Immature natural killer cell (primary cell): ENCODE measurements around the gene HUWE1. TPM values are rescaled to one million over a fixed set of nuclear protein-coding genes. Genes with fewer than 3 reads are reported as not detected.
"Not testable (repeated sequence)": the region's sequence is repeated elsewhere in the genome, so short reads cannot be mapped to it uniquely, and the experiment has no call there.

ENCODE experiments used
- DNase-seq, 3 donors: peaks; one replicate each; pipeline ENCODE4 v3.0.0; 2022; ENCODE audit warnings: mixed read lengths in 1 of 3
- H3K27ac Mint-ChIP-seq, 6 donors: one replicate each; pipeline ENCODE4 v1.8.0; 2020; ENCODE audit warnings: mixed read lengths in 6 of 6, mild to moderate bottlenecking in 5 of 6, inconsistent platforms in 4 of 6, moderate library complexity in 3 of 6
- H3K27me3 Mint-ChIP-seq, 3 donors: one replicate each; pipeline ENCODE4 v1.8.0; 2020 to 2021; ENCODE audit warnings: low read depth in 3 of 3, mild to moderate bottlenecking in 3 of 3, mixed read lengths in 3 of 3, moderate library complexity in 3 of 3, inconsistent platforms in 1 of 3
- H3K36me3 Mint-ChIP-seq, 3 donors: one replicate each; pipeline ENCODE4 v1.8.0; 2020; ENCODE audit warnings: mixed read lengths in 3 of 3, inconsistent platforms in 2 of 3, mild to moderate bottlenecking in 2 of 3
- H3K4me1 Mint-ChIP-seq, 2 donors: one replicate each; pipeline ENCODE4 v1.8.0; 2020; ENCODE audit warnings: inconsistent platforms in 2 of 2, mild to moderate bottlenecking in 2 of 2, mixed read lengths in 2 of 2, moderate library complexity in 1 of 2
- H3K4me3 Mint-ChIP-seq, 5 donors: one replicate each; pipeline ENCODE4 v1.8.0; 2020; ENCODE audit warnings: mild to moderate bottlenecking in 5 of 5, mixed read lengths in 5 of 5, inconsistent platforms in 3 of 5, moderate library complexity in 3 of 5
- H3K9me3 Mint-ChIP-seq, 6 donors: one replicate each; pipeline ENCODE4 v1.8.0; 2020; ENCODE audit warnings: mild to moderate bottlenecking in 6 of 6, mixed read lengths in 6 of 6, inconsistent platforms in 4 of 6, moderate library complexity in 3 of 6
- polyA plus RNA-seq, 3 donors: library from polyadenylated mRNA; unstranded; fragments of 300-500 nt; fragmentation: Illumina TruSeq; gene quantifications; one replicate each; pipeline ENCODE4 v1.2.3, GENCODE V29; 2021

HUWE1 gene, protein sequence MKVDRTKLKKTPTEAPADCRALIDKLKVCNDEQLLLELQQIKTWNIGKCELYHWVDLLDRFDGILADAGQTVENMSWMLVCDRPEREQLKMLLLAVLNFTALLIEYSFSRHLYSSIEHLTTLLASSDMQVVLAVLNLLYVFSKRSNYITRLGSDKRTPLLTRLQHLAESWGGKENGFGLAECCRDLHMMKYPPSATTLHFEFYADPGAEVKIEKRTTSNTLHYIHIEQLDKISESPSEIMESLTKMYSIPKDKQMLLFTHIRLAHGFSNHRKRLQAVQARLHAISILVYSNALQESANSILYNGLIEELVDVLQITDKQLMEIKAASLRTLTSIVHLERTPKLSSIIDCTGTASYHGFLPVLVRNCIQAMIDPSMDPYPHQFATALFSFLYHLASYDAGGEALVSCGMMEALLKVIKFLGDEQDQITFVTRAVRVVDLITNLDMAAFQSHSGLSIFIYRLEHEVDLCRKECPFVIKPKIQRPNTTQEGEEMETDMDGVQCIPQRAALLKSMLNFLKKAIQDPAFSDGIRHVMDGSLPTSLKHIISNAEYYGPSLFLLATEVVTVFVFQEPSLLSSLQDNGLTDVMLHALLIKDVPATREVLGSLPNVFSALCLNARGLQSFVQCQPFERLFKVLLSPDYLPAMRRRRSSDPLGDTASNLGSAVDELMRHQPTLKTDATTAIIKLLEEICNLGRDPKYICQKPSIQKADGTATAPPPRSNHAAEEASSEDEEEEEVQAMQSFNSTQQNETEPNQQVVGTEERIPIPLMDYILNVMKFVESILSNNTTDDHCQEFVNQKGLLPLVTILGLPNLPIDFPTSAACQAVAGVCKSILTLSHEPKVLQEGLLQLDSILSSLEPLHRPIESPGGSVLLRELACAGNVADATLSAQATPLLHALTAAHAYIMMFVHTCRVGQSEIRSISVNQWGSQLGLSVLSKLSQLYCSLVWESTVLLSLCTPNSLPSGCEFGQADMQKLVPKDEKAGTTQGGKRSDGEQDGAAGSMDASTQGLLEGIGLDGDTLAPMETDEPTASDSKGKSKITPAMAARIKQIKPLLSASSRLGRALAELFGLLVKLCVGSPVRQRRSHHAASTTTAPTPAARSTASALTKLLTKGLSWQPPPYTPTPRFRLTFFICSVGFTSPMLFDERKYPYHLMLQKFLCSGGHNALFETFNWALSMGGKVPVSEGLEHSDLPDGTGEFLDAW (N-terminal part only)
- 10 to 100 TPM in 1 of 3 donors, 1 to 10 TPM in 2; 4.2 to 22.4 (median 4.6) TPM for polyA plus RNA-seq

DNA sequence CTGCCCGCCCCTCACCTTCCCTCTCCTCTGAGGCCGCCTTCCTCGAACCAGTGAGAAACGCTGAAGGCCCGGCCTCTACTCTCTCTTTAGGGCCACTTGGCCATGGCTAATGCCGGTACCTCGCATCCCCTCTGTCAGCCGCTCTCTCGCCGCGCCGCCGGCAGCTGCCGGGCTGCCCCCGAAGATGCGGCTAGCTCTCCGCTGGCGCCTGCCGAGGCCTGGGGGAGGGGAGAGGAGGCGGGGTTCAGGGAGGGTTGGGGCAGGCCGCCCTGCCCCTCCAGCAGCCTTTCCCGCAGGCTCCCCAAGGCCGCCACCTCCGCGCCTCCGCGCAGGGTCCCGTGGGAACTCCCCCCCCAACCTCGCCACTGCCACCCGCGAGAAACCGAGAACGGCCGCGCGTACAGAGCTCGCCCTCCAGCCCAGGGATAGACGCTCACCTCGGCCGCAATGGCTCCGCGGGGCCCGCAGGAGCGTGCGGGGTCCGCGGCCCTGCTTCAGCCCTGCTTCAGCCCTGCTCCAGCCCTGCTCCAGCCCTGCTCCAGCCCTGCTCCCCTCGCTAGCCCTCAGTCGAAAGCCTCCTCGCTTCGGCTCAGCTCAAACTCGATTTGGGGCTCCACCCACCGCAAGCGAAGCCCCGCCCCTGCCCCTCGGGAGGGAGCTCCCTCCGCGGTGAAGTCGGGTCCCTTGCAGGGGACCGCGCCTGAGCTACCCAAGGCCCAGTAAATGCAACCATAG, at the start of gene HUWE1:
Gene HUWE1 (minus strand): TSS at position 569 of the 735 bp plus-strand sequence. CDS start 32,612 bp downstream, outside the sequence.
- Mint-ChIP-seq H3K27me3 (peaks cover 7 to 18% (median 13%) of the 10 kb centered on the region in 3 donors), H3K4me1 (peaks cover 35 to 42% of the 10 kb centered on the region in 2 donors), H3K9me3 (no peaks in the 10 kb centered on the region), H3K36me3 (no peaks in the 10 kb centered on the region), H3K27ac (peak within 1 kb of the TSS; percentile 85 to 98 (median 91)), H3K4me3 (peak within 1 kb of the TSS; percentile 84 to 97 (median 90))
- peak; percentile 75 to 77 (median 76) for DNase-seq

DNA sequence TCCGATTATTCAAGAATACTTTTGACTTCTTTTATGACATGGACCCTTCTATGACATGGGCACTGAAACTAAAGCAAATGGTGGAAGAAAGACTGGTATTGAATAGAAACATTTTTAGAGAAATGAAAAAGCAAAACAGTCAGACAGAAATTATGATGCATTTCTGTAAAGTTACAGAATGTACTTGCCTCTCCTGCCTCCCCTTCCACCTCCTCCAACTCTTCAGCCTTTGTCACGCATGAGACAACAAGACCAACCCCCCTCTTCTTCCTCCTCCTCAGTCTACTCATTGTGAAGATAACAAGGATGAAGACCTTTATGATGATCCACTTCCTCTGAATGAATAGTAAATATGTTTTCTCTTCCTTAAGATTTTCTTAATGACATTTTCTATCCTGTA, 46.3 kb upstream of the HUWE1 start:
- Mint-ChIP-seq H3K4me3 (no peak overlapping the region), H3K36me3 (peaks cover 0 to 9% (median 0%) of the 10 kb centered on the region in 3 donors), H3K9me3 (no peaks in the 10 kb centered on the region), H3K27me3 (peaks cover 0 to 3% (median 0%) of the 10 kb centered on the region in 3 donors), H3K27ac (no peak overlapping the region), H3K4me1 (peaks cover 0 to 1% of the 10 kb centered on the region in 2 donors)
- DNase-seq: no peak

DNA sequence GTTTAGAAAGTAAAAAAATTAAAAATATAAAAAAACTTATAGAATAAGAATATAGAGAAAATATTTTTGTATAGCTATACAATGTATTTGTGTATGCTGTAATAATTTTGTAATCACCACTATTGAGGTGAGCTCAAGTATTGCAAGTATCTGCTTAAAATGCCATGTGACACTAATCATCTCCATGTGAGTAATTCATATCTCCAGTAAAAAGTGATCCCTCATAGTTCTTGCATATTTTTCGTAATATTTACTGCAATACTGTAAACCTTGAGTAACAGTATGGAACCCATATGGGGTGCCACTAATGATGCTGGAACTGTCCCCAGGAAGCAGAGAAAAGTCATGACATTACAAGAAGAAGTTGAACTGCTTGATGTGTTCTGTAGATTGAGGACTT, 43.2 kb upstream of the HUWE1 start:
- H3K4me1 Mint-ChIP-seq: peaks cover 0 to 1% of the 10 kb centered on the region in 2 donors

DNA sequence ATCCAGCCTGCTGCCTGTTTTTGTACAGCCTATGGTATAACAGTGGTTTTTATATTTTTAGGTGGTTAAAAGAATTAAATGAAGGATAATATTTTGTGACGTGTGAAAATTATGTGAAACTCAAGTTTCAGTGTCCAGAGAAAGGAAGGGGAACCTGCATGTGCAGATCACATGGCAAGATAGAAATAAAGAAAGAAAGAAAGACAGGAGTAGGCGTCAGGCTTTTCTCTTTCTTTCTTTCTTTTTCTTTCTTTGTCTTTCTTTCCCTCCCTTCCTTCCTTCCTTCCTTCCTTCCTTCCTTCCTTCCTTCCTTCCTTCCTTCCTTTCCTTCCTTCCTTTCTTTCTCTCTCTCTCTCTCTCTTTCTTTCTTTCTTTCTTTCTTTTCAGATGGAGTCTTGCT, 42.0 kb upstream of the HUWE1 start:
- Mint-ChIP-seq H3K9me3 (no peaks in the 10 kb centered on the region), H3K36me3 (no peaks in the 10 kb centered on the region), H3K27ac (no peak overlapping the region), H3K4me3 (no peak overlapping the region), H3K4me1 (peaks cover 0 to 1% of the 10 kb centered on the region in 2 donors), H3K27me3 (peaks cover 0 to 3% (median 0%) of the 10 kb centered on the region in 3 donors)
- DNase-seq: no peak

More for the DNA sequence above, 43.2 kb upstream of the HUWE1 start:
- H3K27me3 Mint-ChIP-seq: peaks cover 0 to 3% (median 0%) of the 10 kb centered on the region in 3 donors
- H3K27ac Mint-ChIP-seq: no peak overlapping the region
- no peaks in the 10 kb centered on the region for H3K9me3 Mint-ChIP-seq
- no peak overlapping the region for H3K4me3 Mint-ChIP-seq
- no peak for DNase-seq
- no peaks in the 10 kb centered on the region for H3K36me3 Mint-ChIP-seq

DNA sequence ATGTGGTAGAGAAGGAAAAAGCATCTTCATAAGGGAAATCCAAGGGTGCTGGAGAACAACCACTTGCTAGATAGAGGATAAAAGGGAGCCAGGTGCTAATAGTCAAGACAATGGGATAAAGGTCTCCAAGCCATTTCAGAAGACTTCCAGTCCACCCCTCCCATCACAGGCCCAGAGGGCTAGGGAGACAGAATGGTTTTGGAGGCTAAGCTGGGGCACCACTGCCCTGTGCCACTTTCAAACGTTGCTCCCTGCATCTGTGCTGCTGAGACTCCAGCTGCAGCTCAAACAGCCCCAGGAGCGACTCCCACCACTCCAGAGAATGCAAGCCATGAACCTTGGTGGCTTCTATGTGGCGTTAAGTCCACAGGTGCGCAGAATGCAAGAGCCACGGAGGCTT, 38.4 kb upstream of the HUWE1 start:
- Mint-ChIP-seq H3K4me3 (no peak overlapping the region), H3K27ac (no peak overlapping the region), H3K36me3 (no peaks in the 10 kb centered on the region), H3K27me3 (peaks cover 0 to 2% (median 0%) of the 10 kb centered on the region in 3 donors), H3K9me3 (no peaks in the 10 kb centered on the region), H3K4me1 (peaks cover 0 to 1% of the 10 kb centered on the region in 2 donors)
- DNase-seq: no peak

DNA sequence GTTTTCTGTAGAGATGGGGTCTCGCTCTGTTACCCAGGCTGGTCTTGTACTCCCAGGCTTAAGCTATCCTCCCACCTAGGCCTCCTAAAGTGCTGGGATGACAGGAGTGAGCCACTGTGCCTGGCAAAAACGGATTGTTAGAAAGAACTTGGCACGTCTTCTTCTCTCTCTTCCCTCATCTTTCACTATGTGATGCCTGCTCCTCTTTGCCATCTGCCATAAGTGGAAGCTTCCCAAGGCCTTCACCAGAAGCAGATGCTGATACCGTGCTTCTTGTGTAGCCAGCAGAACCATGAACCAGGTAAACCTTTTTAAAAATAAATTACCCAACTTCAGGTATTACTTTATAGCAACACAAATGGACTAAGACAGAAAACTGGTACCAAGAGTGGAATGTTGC, 36.9 kb upstream of the HUWE1 start:
- no peak for DNase-seq
- H3K36me3 Mint-ChIP-seq: no peaks in the 10 kb centered on the region
- no peak overlapping the region for H3K27ac Mint-ChIP-seq
- peaks cover 0 to 2% (median 0%) of the 10 kb centered on the region in 3 donors for H3K27me3 Mint-ChIP-seq
- H3K4me3 Mint-ChIP-seq: no peak overlapping the region
- peaks cover 0 to 2% of the 10 kb centered on the region in 2 donors for H3K4me1 Mint-ChIP-seq
- H3K9me3 Mint-ChIP-seq: no peaks in the 10 kb centered on the region

DNA sequence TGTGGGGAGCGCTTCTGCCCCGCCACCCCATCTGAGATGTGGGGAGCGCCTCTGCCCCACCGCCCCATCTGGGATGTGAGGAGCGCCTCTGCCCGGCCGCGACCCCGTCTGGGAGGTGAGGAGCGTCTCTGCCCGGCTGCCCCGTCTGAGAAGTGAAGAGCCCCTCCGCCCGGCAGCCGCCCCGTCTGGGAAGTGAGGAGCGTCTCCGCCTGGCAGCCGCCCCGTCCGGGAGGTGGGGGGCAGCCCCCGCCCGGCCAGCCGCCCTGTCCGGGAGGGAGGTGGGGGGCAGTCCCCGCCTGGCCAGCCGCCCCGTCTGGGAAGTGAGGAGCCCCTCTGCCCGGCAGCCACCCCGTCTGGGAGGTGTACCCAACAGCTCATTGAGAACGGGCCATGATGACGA, 35.1 kb upstream of the HUWE1 start:
- H3K4me3 Mint-ChIP-seq, H3K27ac Mint-ChIP-seq, H3K27me3 Mint-ChIP-seq, DNase-seq, H3K9me3 Mint-ChIP-seq, H3K36me3 Mint-ChIP-seq: not testable (repeated sequence)
- peaks cover 9 to 16% of the 10 kb centered on the region in 2 donors for H3K4me1 Mint-ChIP-seq

DNA sequence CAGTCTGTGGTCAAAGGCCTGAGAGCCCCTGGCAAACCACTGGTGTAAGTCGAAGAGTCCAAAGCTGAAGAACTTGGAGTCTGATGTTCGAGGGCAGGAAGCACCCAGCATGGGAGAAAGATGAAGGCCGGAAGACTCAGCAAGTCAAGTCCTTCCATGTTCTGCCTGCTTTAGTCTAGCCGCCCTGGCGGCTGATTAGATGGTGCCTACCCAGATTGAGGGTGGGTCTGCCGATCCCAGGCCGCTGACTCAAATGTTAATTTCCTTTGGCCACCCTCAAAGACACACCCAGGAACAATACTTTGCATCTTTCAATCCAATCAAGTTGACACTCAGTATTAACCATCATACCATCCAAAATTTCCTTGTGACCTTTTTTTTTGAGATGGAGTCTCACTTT, 33.1 kb upstream of the HUWE1 start:
- not testable (repeated sequence) for H3K27me3 Mint-ChIP-seq, H3K4me3 Mint-ChIP-seq, H3K9me3 Mint-ChIP-seq, H3K36me3 Mint-ChIP-seq, H3K27ac Mint-ChIP-seq, DNase-seq
- H3K4me1 Mint-ChIP-seq: peaks cover 29 to 36% of the 10 kb centered on the region in 2 donors

DNA sequence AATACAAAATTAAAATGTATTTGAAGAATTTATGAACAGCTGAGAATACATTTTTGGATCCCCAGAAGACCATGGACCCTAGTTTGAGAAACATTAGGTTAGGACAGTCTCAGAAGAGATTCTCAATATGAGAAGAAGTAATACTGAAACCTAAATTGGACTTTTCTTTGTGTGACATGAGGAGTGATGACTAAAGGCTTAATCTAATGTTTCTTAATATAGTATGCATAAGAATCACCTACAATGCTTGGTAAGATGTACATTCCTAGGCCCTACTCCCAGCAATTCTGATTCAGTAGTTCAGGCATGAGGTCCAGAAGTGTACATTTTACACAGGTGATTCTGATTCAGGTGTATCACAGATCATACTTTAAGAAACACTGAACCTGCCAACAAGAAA, 31.6 kb upstream of the HUWE1 start:
- no peak overlapping the region for H3K4me3 Mint-ChIP-seq
- no peaks in the 10 kb centered on the region for H3K36me3 Mint-ChIP-seq
- DNase-seq: no peak
- H3K27ac Mint-ChIP-seq: peak overlapping the region in 3 of 6 donors; percentile 7 to 73 (median 51)
- peaks cover 45 to 50% of the 10 kb centered on the region in 2 donors for H3K4me1 Mint-ChIP-seq
- H3K27me3 Mint-ChIP-seq: peaks cover 2 to 7% (median 3%) of the 10 kb centered on the region in 3 donors
- no peaks in the 10 kb centered on the region for H3K9me3 Mint-ChIP-seq

DNA sequence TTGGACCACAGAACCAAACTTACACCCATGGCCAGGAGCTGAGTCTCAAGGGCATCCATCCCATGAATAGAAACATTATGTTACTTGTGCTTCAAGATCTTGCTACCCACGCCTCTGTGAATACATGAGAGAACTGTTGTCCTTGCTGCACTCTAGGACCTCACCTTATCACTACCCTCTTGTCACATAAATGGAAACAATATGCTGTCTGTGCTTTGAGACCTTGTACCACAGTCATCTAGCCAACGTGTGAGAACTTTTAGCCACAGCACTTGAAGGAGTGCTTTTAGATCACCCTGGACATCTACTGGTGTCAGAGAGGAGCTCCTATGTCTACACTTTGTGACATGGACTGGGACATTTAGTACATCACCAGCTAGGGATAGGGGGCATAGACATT, 30.7 kb upstream of the HUWE1 start:
- Mint-ChIP-seq H3K27ac (peak overlapping the region; percentile 97 to 99 (median 99)), H3K9me3 (no peaks in the 10 kb centered on the region), H3K27me3 (peaks cover 2 to 7% (median 3%) of the 10 kb centered on the region in 3 donors), H3K4me1 (peaks cover 45 to 50% of the 10 kb centered on the region in 2 donors), H3K4me3 (peak overlapping the region; percentile 36 to 86 (median 71)), H3K36me3 (no peaks in the 10 kb centered on the region)
- peak in 1 of 3 donors; percentile 30 for DNase-seq

DNA sequence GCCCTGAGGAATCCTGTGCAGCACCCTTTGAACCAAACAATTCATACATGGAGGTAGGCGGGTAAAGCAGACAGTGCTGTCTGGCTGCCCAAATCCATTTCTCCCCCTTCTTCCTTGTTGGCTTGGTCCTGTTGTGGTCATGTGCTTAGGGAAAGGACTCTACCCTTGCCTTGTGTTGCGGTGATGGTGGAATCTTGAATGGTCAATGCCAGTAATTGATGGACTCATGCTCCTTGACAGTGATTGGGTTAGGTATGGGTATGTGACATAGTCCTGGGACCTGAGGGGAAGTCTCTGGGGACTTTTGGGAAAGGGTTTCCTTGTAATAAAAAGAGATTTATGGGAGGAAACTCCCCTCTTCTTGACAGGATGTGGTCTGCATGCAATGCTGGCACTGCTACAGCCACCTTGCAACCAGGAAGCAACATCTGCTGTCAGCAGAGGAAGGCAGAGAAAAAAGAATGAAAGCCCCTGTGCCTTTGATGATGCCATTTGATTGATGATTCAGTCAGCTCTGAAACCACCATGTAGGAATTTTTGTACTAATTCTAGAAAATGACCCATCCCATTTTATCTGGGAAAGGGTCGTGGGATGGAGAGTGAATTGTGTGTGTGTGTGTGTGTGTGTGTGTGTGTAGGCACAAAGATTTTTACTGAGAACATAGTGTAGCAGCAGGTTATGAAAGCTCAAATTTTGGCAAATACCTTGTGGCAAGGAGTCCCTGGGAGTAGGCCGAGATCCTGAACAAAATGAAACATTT, 30.0 kb upstream of the HUWE1 start:
- Mint-ChIP-seq H3K27ac (peak overlapping the region; percentile 97 to 99 (median 99)), H3K9me3 (no peaks in the 10 kb centered on the region), H3K4me1 (peaks cover 45 to 50% of the 10 kb centered on the region in 2 donors), H3K36me3 (no peaks in the 10 kb centered on the region), H3K27me3 (peaks cover 2 to 7% (median 3%) of the 10 kb centered on the region in 3 donors), H3K4me3 (peak overlapping the region; percentile 71 to 87 (median 75))
- peak; percentile 58 to 61 (median 60) for DNase-seq

DNA sequence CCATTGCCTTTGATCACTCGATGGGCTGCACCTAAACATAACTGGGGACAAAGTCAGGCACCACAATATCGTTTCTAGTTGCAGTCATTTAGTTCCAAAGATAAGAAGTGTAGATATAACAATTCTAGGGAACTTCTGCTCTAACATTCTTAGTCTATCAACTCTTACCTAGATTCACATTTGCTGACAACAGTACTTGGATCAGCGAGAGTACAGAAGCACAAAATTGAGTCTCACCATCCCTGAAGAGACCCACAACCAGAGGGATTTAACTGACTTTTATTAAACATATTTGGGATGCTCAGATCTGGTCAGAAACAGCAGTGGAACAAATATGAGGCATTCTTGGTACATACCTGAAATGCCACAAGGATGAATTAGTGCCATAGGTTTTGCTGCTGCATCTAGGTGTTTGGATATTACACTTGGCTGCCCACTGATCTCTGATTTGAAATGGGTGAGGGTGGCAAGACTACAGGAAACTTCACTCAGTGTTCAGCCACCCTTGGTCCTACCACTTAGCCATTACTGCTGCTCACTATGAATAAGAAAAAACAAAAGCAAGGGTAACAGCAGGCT, 28.9 kb upstream of the HUWE1 start:
- peaks cover 0 to 3% (median 0%) of the 10 kb centered on the region in 3 donors for H3K36me3 Mint-ChIP-seq
- peaks cover 45 to 50% of the 10 kb centered on the region in 2 donors for H3K4me1 Mint-ChIP-seq

More for the DNA sequence above, 28.9 kb upstream of the HUWE1 start:
- Mint-ChIP-seq H3K27me3 (peaks cover 2 to 7% (median 3%) of the 10 kb centered on the region in 3 donors), H3K9me3 (no peaks in the 10 kb centered on the region), H3K27ac (peak overlapping the region; percentile 97 to 99 (median 99)), H3K4me3 (peak overlapping the region; percentile 75 to 86 (median 83))
- DNase-seq: no peak
